ENCODE data around the gene TAPBP.
"Not testable (repeated sequence)": the region's sequence is repeated elsewhere in the genome, so short reads cannot be mapped to it uniquely, and the experiment has no call there.

Gene TAPBP

DNA sequence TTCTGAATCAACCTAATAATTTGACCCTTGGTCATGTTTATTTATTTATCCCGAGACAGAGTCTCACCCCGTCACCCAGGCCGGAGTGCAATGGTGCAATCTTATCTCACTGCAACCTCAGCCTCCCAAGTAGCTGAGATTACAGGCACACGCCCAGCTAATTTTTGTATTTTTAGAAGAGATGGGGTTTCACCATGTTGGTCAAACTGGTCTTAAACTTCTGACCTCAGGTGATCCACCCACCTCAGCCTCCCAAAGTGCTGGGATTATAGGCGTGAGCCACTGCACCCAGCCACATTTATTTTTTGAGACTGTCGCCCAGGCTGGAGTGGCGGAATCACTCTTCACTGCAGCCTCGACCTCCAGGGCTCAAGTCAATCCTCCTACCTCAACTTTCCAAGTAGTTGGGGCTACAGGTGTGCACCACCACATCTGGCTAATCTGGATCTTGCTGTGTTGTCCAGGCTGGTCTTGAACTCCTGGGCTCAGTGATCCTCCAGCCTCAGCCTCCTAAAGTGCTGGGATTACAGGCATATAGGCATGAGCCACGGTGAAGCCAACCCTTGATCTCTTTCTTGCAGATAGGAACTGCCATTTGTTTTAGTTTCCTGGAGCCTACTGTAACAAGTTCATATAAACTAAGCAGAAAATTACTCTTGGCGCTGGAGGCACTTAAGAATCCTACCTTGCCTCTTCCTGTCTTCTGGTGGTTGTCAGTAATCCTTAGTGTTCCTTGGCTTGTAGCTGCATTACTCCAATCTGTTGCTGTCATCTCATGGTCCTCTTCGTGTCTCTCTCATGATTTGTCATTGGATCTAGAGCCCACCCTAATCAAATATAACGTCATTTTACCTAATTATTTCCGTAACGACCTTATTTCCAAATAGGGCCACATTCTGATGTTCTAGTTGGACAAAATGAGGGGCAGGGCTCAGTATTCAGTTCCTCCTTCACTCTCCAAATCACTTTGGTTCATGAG, 39.7 kb downstream of the TAPBP start:
- no peak for DNase-seq

DNA sequence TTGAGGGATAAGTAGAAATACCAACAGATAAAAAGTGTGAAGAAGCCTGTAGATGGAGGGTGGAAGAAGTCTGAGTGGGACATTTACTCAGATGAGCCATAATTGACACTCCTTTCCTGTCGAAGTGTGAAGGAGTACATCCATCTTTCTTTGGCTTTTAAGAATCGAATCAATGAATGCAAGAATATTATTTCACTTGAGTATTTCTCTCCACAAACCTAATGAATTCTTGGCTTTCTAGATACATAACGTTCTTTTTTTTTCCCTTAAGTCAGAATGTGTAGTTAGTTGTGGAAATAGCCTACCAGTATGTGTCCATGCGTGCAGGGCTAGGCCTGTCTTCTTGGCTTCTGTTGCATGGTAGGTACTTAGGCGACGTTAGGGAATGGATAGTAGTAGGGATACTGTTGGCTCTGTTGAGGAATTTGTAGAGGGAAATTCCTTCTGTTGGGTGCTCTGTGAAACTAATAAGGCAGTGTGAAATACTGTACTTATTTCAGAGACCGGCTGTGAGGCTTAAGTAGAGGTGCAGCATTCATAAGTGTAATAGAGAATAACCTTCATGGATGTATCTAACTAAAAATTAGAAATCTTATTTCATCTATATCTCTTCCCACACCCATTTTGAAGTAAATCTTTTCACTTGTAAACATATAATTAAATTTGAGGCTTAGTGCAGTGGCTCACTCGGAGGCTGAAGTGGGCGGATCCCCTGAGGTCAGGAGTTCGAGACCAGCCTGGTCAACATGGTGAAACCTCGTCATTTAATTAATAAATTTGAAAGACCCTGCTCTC, 40.6 kb downstream of the TAPBP start:
- no peak for DNase-seq

DNA sequence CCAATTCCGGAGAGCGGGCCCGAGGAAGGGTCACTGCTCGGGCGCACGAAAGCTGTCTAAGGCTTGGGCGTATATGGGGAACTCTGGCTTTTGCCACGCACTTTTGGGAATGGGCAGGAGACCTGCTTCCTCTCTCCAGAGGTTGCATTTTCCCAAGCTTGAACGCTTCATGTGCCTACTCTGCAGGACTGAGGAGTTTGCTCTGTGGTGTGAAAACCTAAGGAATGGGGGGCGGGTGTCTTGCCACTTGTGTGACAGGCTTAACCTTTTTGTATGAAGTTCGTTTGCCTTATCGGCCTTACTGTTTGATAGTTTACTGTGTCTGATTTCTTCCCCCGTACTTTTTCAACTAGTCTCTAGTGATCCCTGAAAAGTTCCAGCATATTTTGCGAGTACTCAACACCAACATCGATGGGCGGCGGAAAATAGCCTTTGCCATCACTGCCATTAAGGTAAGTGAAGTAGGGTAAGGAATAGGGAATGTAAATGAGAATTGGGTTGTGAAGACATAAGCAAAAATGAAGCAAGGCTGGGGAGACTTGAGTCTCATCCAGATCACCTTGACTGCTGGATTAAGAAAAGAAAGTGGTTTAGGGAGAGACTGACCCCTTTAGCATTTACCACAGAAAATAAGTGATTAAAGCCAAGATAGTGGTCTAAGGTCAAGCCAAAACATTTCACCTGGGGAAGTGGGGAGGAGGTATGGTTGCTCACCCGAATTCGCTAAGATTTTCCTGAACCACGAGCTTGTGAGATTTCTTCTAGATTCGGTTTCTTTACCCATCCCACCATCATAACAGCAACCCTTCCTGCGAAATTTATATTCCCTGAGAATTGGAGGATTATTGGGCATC, 41.4 kb downstream of the TAPBP start:
- DNase-seq, result no peak

DNA sequence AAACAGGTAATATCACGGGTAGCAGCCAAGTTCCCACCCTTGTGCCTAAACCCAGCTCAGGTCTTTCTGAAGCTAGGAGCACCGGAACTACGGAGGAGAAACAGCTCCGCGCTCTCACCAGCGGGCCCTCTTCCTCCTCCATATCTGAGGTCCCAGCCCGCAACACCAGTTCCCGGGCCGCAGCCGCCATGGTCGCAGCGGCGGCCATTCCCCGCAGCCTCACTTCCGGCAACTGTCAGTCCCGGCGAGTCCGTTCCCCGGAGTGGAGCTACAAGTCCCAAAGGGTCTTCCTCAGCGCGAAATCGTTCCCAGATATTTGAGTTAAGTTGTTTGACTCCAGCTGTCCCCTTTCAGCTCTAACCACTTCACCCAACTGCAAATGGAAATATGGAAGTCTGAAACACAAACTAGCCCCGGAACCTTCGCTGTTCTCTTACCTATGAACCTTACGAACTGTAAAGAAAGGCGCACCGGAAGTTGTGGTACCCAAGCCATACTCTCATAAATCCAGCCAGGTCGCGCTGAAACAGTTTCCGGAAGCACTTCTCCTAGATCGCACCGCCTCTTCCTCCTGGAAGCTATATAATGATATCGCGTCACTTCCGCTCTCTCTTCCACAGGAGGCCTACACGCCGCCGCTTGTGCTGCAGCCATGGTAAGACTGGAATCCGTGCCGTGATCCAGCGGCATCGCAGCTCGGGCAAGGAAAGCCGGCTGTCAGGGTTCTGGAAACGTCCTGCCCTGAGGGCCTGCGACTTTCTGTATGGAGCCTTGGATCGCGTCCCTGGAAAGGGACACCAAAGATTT, 42.2 kb downstream of the TAPBP start, which contains the start of the genes RPS18 and VPS52:
TSS of gene RPS18 (plus strand) at position 608 of the 807 bp plus-strand sequence. CDS start at position 653, 45 bp downstream.
TSS of gene VPS52 (minus strand) at position 409 of the 807 bp plus-strand sequence. CDS start at position 208, 201 bp downstream.
- peak; percentile 91 for DNase-seq

DNA sequence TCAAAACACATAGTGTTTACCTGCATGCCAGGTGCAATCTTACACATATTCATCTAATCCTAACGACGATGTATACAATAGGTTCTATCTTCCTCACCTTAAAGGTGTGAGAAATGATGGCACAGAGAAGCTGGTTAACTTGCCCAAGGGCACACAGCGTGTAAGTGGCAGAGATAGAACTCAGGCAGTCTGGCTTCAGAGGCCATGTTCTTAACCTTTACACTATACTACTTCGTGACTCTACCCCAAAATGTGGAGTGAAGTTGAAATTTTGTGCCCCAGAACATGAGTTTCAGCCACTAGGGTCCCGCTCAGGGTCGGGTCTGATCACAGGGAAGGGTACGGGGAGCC, 42.8 kb downstream of the TAPBP start:
- DNase-seq, result no peak

DNA sequence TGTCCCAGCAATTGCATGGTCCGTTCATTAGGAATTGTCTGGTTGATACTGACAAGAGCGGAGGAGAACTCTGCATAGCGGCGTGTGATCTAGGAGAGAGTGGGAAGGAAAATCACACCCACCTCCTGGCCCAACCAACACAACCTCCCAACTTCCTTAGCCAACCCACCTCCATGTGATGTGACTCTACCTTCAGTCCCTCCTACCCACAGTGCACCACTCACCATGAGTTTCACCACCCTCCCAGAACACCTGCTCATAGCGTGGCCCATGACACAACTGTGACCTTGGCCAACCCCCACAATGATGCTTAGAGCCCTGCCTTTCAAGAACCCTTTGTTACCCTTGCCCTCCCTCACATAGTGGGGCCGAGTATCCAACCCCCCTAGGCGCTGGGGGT, 49.9 kb downstream of the TAPBP start:
- no peak for DNase-seq

DNA sequence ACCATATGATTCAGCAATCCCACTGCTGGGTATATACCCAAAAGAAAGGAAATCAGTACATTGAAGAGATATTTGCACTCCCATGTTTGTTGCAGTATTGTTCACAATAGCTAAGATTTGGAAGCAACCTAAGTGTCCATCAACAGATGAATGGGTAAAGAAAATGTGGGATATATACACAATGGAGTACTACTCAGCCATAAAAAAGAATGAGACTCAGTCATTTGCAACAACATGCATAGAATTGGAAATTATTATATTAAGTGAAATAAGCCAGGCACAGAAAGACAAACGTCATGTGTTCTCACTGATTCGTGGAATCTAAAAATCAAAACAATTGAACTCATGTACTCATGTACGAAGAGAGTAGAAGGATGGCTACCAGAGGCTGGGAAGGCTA, 51.4 kb downstream of the TAPBP start:
- DNase-seq, result not testable (repeated sequence)

DNA sequence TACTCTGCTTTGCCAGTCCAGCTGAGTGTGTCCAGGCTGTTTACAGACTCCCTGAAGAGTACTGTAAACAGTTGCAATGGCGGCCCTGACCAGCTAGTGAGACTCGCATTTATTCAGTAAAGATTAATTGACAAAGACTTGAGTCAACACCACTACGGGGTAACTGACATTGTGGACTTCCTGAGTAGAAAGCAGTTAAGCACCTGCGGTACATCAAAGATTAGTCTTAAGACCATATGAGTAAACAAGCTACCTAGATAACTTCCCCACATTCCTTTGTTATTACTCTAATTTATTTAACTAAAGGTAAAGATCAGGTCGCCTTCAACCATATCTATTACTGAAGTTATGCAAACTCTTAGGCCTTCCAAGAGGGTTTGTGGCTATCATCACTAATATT, 54.8 kb downstream of the TAPBP start:
- no peak for DNase-seq

DNA sequence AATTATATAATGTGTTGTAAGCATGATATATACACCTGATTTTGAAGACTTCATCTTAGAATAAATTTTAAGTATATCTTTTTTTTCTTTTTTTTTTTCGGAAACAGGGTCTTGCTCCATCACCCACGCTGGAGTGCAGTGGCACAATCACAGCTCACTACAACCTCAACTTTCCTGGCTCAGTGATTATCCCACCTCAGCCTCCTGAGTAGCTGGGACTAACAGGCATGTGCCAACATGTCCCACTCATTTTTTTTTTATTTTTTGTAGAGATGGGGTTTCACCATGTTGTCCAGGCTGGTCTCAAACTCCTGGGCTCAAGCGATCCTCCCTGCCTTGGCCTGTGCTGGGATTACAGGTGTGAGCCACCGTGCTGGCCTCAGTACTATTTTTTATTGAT, 59.3 kb downstream of the TAPBP start:
- no peak for DNase-seq

DNA sequence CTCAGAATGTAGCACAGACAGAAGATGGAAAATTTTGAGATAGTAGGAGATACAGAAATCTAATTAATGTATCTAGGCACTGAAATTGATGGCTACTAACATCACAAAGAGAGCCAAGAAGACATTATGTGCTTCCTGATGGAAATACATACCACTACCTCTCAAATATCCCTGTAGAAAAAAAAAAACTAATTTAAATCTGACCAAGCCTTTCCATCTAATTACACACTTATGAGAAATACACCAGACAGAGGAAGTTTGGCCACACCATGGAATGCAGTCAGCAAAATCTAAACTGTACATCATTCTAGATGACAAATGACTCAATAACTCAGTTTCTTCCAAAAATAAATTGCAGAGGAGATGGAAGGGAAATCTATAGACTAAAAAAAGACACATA, 61.1 kb downstream of the TAPBP start:
- DNase-seq, result no peak

DNA sequence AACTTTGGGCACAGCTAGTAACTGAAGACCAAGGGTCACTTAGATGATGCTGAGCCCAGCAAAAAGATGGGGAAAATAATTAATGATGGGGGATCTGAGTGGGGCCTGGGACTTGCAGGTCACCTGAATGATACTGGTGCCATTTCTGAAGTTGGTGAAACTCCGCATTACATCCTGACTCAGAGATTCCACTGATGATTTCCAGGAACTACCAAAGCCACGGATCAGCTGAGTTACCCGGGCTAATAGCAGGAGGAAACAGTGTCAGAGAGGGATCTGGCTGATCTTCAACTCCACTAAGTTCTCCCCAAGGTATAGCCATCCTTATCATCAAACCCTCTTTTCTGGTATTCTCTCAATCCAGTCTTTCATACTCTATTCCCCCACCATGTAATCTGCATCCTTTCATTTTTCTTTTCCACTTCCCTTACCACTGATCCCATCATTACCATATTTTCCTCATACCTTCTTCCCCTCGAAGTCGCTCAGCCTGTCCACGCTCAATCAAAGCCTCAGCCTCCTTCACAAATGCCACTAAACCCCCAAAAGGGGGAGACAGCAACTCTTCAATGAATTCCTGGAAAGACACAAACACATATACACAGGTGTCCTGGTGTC, 62.4 kb downstream of the TAPBP start:
- DNase-seq, result peak; percentile 40

DNA sequence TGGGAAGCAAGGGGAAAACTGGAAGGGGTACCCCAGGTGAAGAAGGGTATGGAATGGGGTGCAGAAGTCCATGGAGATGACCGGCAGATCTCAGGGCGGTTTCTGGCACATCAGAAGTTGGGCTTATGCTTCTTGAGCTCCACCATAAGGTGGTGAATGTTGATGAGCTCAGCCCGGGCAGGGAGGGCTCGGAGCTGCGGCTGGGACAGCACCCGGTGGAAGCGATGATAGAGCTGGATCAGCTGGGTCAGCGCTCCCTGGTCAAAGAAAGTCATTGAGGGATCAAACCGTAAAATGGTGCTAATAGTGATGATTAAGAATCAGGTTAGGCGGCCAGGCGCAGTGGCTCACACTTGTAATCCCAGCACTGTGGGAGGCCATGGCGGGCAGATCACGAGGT, 63.1 kb downstream of the TAPBP start:
- no peak for DNase-seq

DNA sequence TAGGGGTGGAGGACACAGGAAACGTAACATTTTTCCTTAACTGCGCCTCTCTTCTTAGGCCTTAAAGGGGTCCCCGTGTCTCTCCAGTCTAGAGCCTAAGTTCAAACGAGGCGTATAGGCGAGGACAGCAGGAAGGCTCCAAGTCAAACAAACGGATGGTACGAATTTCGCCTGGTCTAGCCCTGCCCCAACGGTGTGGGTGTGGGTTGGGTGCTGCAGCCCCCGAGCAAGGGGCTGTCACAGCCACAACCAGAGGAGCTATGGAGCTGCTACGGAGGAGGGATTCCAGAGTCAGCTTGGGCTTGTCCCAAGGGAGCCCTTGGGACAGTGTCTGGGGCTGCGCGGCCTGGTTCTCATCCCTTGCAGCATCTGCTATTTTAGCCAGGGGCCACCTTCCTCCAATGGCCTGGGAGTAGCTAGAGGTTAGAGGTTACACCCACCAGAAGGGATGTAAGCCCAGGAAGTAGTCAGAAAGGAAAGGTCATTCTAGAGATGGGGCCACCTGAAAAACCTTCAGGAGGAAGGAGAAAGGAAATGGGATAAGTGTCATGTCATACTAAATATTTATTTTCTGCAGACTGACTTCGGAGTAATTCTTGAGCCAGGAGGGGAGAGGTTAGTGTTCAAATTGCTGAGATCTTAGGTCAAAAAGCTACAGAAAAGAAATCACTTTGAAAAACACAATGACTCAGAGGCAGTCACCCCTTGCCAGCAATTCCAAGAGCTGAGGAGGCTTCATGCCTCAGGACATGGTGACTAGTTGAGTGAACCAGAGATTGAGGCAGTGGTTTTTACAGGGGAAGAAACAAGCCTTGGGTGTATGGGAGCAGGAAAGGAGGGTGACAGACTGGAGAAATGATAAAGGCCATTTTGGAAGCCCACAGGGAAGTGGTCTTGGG, 63.9 kb downstream of the TAPBP start:
- peak; percentile 38 for DNase-seq

All from stimulated activated CD8-positive, alpha-beta memory T cell treated with anti-CD3 and anti-CD28 coated beads, Interleukin-4, amount 100 ng/mL, for 48 hours (primary cell).